Measurements from ENCODE around the gene DYRK3.
A peak's percentile ranks its signal among the peaks of the same experiment; 100 is the strongest.

GRCh38 chr1:206685769-206686477 lies 50.6 kb downstream of the DYRK3 start:
- TF ChIP-seq, protein P1, sequence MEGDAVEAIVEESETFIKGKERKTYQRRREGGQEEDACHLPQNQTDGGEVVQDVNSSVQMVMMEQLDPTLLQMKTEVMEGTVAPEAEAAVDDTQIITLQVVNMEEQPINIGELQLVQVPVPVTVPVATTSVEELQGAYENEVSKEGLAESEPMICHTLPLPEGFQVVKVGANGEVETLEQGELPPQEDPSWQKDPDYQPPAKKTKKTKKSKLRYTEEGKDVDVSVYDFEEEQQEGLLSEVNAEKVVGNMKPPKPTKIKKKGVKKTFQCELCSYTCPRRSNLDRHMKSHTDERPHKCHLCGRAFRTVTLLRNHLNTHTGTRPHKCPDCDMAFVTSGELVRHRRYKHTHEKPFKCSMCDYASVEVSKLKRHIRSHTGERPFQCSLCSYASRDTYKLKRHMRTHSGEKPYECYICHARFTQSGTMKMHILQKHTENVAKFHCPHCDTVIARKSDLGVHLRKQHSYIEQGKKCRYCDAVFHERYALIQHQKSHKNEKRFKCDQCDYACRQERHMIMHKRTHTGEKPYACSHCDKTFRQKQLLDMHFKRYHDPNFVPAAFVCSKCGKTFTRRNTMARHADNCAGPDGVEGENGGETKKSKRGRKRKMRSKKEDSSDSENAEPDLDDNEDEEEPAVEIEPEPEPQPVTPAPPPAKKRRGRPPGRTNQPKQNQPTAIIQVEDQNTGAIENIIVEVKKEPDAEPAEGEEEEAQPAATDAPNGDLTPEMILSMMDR (IDR thresholded peaks at IDR 0.05; ENCODE audit: borderline replicate concordance, extremely low read depth, low read length, poor library complexity, severe bottlenecking) = no peak
- TF ChIP-seq EZH2 (IDR thresholded peaks at IDR 0.05; ENCODE audit: borderline replicate concordance, low read depth, low read length, severe bottlenecking) = peak; percentile 90

Measured in DND-41 (cell line).